Fibroblast of lung (primary cell): ENCODE measurements around the gene GSTM5. TPM values are rescaled to one million over a fixed set of nuclear protein-coding genes. Genes with fewer than 3 reads are reported as not detected.

Experiments
- DNase-seq, 2 donors: peaks; one replicate each; pipeline versions ENCODE4 v3.0.0 to v3.0.0-alpha.2; 2010; ENCODE audit warnings: low read depth in 2 of 2
- H2AFZ ChIP-seq: 2 replicates; pipeline ENCODE4 v1.5.1; 2012; ENCODE audit warnings: low read length, control low read depth, inconsistent platforms
- H3K27ac ChIP-seq: 2 replicates; pipeline ENCODE4 v1.5.1; 2011; ENCODE audit warnings: low read length, control low read depth; ENCODE audit not compliant: insufficient read depth
- H3K27me3 ChIP-seq: 2 replicates; pipeline ENCODE4 v1.5.1; 2011; ENCODE audit warnings: mild to moderate bottlenecking, low read length; ENCODE audit not compliant: control insufficient read depth, insufficient read depth
- H3K36me3 ChIP-seq: 2 replicates; pipeline ENCODE4 v1.5.1; 2011; ENCODE audit warnings: low read length; ENCODE audit not compliant: control insufficient read depth, insufficient read depth
- H3K4me1 ChIP-seq: 2 replicates; pipeline ENCODE4 v1.5.1; 2011; ENCODE audit warnings: low read length; ENCODE audit not compliant: control insufficient read depth, insufficient read depth; ENCODE audit errors: extremely low read depth
- H3K4me2 ChIP-seq: 2 replicates; pipeline ENCODE4 v1.5.1; 2011; ENCODE audit warnings: low read length, control low read depth; ENCODE audit not compliant: insufficient read depth; ENCODE audit errors: extremely low read depth
- H3K4me3 ChIP-seq, 4 experiments: fragments of 200-600 bp in 1 of 4; sonication (generic) in 1 of 4; replicated peaks in 1 of 4; 2 replicates each; pipeline ENCODE4 v1.5.1; 2011 to 2016; ENCODE audit warnings: low read length in 4 of 4, low read depth in 3 of 4, mild to moderate bottlenecking in 3 of 4, control low read depth in 2 of 4, inconsistent platforms in 1 of 4, mixed read lengths in 1 of 4; ENCODE audit not compliant: insufficient read depth in 1 of 4; ENCODE audit errors: control extremely low read depth in 1 of 4
- H3K79me2 ChIP-seq: 2 replicates; pipeline ENCODE4 v1.5.1; 2012; ENCODE audit warnings: mild to moderate bottlenecking, low read length, inconsistent platforms; ENCODE audit not compliant: control insufficient read depth, insufficient read depth
- H3K9ac ChIP-seq: 2 replicates; pipeline ENCODE4 v1.5.1; 2011; ENCODE audit warnings: mild to moderate bottlenecking, low read length, control low read depth; ENCODE audit not compliant: insufficient read depth
- H3K9me3 ChIP-seq: 2 replicates; pipeline ENCODE4 v1.5.1; 2012; ENCODE audit warnings: low read depth, low read length; ENCODE audit not compliant: control insufficient read depth, insufficient read depth
- H4K20me1 ChIP-seq: 2 replicates; pipeline ENCODE4 v1.5.1; 2011; ENCODE audit warnings: low read length; ENCODE audit not compliant: control insufficient read depth, insufficient read depth; ENCODE audit errors: extremely low read depth
- EZH2 ChIP-seq: IDR thresholded peaks from 2 replicates; pipeline ENCODE4 v1.5.1; 2012; ENCODE audit warnings: low read length, control low read depth, mild to moderate bottlenecking; ENCODE audit errors: missing control alignments
- polyA plus RNA-seq, 2 donors: library from polyadenylated mRNA; depleted of rRNA in 1 of 2; stranded (reverse) in 1 of 2; unstranded in 1 of 2; fragments of >200 nt; gene quantifications; 2 replicates each; pipeline ENCODE4 v1.2.1, GENCODE V29; 2011 to 2012; ENCODE audit warnings: missing spikeins in 1 of 2
- total RNA-seq: library from RNA; depleted of rRNA; stranded (reverse); fragments of >200 nt; gene quantifications from 2 replicates; pipeline ENCODE4 v1.2.1, GENCODE V29; 2014
- TF ChIP-seq, protein P1 (sequence below), 2 donors: IDR thresholded peaks in 1 of 2; conservative IDR thresholded peaks in 1 of 2; 1 replicate in 1 of 2; 2 replicates in 1 of 2; pipeline ENCODE4 v1.5.1; 2011 to 2012; ENCODE audit warnings: low read length in 2 of 2, control low read depth in 1 of 2, inconsistent platforms in 1 of 2, low read depth in 1 of 2, mild to moderate bottlenecking in 1 of 2

The GSTM5 gene
- total and polyA plus RNA-seq, 2 donors (not counting 1 experiment from before 2014, with no cell fraction given), result 6.1 to 21.6 TPM

DNA sequence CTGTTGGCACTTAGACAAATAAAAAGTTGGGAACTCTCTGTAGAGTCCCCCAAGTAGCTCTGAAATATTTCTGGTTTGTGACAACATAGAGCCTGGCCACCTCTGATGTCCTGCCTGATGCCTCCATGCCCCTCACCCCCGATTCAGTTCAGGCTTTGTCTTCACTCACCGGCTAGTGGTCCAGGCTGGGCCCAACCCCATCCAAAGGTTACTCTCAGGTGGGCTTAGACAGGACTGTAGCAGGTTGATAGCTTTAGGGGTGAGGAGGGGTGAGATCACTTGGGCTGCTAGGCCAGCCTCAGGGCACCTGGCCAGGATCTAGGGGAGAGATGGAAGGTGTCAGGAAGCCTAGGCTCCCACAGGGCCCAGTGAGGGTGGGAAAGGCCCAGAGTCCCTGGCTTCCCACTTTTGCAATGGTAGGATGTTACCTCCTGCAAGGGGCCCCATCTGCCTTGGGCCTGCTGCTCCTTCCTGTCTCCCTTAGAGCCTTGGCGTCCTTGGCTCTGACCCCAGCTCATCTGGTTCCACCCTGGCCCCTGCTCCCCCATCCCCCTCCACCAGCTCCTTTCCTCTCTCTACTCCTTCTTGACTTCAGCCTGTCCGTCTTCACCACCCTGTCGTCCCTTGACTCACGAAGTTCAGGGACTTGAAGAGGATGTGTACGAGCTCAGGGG is 44.9 kb downstream of the GSTM5 start:
- no peaks in the 10 kb centered on the region for H3K79me2 ChIP-seq
- no peak for TF ChIP-seq EZH2
- TF ChIP-seq, protein P1, sequence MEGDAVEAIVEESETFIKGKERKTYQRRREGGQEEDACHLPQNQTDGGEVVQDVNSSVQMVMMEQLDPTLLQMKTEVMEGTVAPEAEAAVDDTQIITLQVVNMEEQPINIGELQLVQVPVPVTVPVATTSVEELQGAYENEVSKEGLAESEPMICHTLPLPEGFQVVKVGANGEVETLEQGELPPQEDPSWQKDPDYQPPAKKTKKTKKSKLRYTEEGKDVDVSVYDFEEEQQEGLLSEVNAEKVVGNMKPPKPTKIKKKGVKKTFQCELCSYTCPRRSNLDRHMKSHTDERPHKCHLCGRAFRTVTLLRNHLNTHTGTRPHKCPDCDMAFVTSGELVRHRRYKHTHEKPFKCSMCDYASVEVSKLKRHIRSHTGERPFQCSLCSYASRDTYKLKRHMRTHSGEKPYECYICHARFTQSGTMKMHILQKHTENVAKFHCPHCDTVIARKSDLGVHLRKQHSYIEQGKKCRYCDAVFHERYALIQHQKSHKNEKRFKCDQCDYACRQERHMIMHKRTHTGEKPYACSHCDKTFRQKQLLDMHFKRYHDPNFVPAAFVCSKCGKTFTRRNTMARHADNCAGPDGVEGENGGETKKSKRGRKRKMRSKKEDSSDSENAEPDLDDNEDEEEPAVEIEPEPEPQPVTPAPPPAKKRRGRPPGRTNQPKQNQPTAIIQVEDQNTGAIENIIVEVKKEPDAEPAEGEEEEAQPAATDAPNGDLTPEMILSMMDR (conservative IDR thresholded peaks at IDR 0.05 in 1 of 2, IDR thresholded peaks at IDR 0.05 in 1 of 2; ENCODE audit: low read depth in 1 of 2, low read length in 2 of 2), result no peak
- H3K4me2 ChIP-seq, result no peak overlapping the region
- H3K4me3 ChIP-seq, result no peak overlapping the region
- H3K4me1 ChIP-seq, result no peaks in the 10 kb centered on the region
- no peaks in the 10 kb centered on the region for H4K20me1 ChIP-seq
- no peak for DNase-seq
- H2AFZ ChIP-seq, result no peak overlapping the region
- no peaks in the 10 kb centered on the region for H3K9me3 ChIP-seq
- H3K9ac ChIP-seq, result no peak overlapping the region
- no peak overlapping the region for H3K27ac ChIP-seq
- H3K36me3 ChIP-seq, result no peaks in the 10 kb centered on the region
- peaks cover under 1% of the 10 kb centered on the region for H3K27me3 ChIP-seq

GRCh38 chr1:109757936-109758786 is 46.1 kb downstream of the GSTM5 start:
- no peaks in the 10 kb centered on the region for H3K27me3 ChIP-seq
- peaks cover under 1% of the 10 kb centered on the region for H3K4me1 ChIP-seq
- H3K79me2 ChIP-seq, result no peaks in the 10 kb centered on the region
- H2AFZ ChIP-seq, result no peak overlapping the region
- H3K9ac ChIP-seq, result no peak overlapping the region
- no peaks in the 10 kb centered on the region for H4K20me1 ChIP-seq
- H3K36me3 ChIP-seq, result no peaks in the 10 kb centered on the region
- H3K9me3 ChIP-seq, result no peaks in the 10 kb centered on the region
- no peak overlapping the region for H3K4me2 ChIP-seq
- TF ChIP-seq, protein P1 (conservative IDR thresholded peaks at IDR 0.05 in 1 of 2, IDR thresholded peaks at IDR 0.05 in 1 of 2; ENCODE audit: low read depth in 1 of 2, low read length in 2 of 2), result no peak
- no peak for TF ChIP-seq EZH2
- DNase-seq, result no peak
- no peak overlapping the region for H3K27ac ChIP-seq
- no peak overlapping the region for H3K4me3 ChIP-seq

DNA sequence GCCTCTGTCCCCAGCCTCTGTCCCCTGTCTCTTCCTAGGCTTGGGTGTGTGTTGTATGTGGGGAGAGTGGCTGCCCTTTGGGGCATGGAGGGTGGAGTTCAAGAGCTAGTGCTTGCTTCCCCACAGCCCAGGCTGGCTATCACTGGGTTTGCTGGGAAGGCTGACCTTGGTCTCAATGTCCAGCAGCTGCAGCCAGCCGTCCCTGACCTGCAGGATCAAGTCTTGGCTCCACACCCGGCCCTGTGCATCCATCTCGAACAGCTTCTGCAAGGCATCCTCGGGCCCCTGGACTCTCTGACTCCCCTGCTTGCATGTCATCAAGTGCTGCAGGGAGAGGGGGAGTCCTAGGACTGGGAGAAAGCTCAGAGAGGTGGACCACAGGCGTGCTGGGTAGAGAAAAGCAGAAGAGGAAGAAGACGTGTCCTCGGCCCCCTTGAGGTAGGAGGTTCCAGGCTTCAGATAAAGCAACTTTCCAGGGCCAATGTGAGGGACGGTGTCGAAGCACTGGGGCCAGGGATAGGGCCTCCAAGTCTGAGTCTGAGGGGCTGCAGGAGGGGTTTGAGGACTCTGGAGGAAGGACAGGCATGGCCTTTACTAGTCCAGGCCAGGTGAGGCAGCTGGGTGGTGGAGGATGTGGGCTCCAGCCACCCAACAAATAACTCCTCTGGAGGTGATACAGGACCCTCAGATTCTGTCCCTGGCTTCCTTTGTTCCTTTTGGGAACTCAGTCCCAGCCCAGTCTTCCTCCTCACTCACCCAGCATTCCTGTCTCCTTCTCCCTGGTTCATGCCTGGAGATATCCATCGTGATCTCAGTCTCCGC is 47.7 kb downstream of the GSTM5 start:
- no peaks in the 10 kb centered on the region for H3K36me3 ChIP-seq
- H3K4me1 ChIP-seq, result peaks cover 3% of the 10 kb centered on the region
- DNase-seq, result no peak
- no peaks in the 10 kb centered on the region for H3K79me2 ChIP-seq
- no peaks in the 10 kb centered on the region for H3K27me3 ChIP-seq
- H3K9me3 ChIP-seq, result no peaks in the 10 kb centered on the region
- TF ChIP-seq, protein P1 (conservative IDR thresholded peaks at IDR 0.05 in 1 of 2, IDR thresholded peaks at IDR 0.05 in 1 of 2; ENCODE audit: low read depth in 1 of 2, low read length in 2 of 2), result no peak
- TF ChIP-seq EZH2, result no peak
- no peaks in the 10 kb centered on the region for H4K20me1 ChIP-seq
- H3K9ac ChIP-seq, result no peak overlapping the region
- no peak overlapping the region for H3K4me3 ChIP-seq
- H2AFZ ChIP-seq, result no peak overlapping the region
- H3K27ac ChIP-seq, result no peak overlapping the region
- H3K4me2 ChIP-seq, result no peak overlapping the region
